PC-9 (cell line): ENCODE measurements around the gene ALDOB.

Experiments used
- CTCF ChIP-seq: fragments of 200-600 bp; sonication (generic); conservative IDR thresholded peaks from 2 replicates; pipeline ENCODE4 v1.6.1; 2017; ENCODE audit warnings: mixed run types, antibody characterized with exemption, mild to moderate bottlenecking, moderate library complexity
- EZH2 ChIP-seq: fragments of 200-600 bp; sonication (generic); IDR thresholded peaks from 2 replicates; pipeline ENCODE4 v1.8.0; 2017; ENCODE audit warnings: antibody characterized with exemption, low read depth

- TF ChIP-seq CTCF, result no peak
- TF ChIP-seq EZH2, result no peak
These were observed 2.3 kb downstream of the ALDOB start for GRCh38 chr9:101433229-101433628.
